D341Med (cell line): ENCODE results near the gene KLF1.

Experiments
- DNase-seq: peaks from one replicate; pipeline ENCODE4 v3.0.0; 2012; ENCODE audit warnings: low spot score

KLF1 gene

DNA sequence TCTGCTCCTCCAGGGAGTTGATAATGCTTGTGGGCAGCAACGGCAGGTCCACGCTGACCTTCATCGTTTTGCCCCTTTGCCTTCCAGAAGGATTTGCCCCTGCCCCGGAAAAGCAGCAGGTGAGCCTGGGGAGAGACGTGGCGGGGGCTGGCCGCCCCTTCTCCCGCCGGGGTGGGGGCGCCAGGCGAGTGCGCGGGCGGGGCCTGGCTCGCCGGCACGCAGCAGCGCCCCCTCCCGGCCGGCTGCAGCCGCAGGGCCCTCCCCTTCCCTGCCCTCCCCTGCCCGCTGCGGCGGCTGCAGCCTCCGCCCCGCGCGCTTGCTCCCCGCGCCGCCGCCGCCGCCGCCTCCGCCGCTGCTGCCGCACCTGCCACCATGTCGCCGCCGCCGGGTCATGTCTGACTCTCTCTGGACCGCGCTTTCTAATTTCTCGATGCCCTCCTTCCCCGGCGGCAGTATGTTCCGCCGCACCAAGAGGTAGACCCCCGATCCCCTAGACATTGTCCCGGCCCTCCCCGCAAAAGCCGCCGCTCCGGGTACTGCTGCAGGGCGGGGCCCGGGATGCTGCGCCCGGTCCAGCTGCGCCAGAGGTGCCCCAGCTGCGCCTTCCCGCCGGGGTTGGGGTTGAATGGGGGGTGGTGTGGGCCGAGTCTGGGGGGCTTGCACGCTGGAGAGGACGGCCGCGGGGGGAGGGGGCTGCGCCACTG, 48.7 kb downstream of the KLF1 start, which contains the start of gene MAST1:
TSS of gene MAST1 (plus strand) at position 334 of the 704 bp plus-strand sequence. CDS start at position 392, 58 bp downstream.
- DNase-seq = peak; percentile 89

- no peak for DNase-seq
Observed at GRCh38 chr19:12837225-12837624, 49.8 kb downstream of the KLF1 start.

DNA sequence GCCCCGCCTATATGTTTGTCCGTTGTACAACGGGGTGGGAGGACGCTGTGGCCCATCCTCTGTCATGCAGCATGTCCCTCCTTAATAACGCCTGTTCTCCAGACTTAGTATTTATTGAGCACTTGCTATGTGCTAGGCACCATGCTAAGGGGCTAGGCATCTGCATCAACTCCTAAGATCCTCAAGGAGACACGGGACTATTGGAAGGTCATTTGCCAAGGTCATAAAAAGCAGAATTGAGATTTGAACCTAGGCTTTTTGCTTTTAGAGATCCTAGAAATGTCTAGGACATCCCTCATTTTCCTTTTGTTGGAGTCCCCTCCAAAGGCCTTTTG, 50.5 kb downstream of the KLF1 start:
- no peak for DNase-seq

GRCh38 chr19:12834976-12835757, 51.8 kb downstream of the KLF1 start:
- DNase-seq = peak; percentile 84

GRCh38 chr19:12834566-12834943, 52.4 kb downstream of the KLF1 start, which contains the start of gene RTBDN:
TSS of gene RTBDN (minus strand) at chr19:12834579. CDS start at chr19:12829979, 4,600 bp downstream.
- peak; percentile 43 for DNase-seq
